LNCAP (cell line): Measurements from ENCODE around the gene MYO9B.

ENCODE experiments used
- TF ChIP-seq, protein P1 (sequence below): fragments of 450-650 bp; IDR thresholded peaks from 2 replicates; pipeline ENCODE4 v1.5.1; 2017; ENCODE audit warnings: mild to moderate bottlenecking

Gene MYO9B

DNA sequence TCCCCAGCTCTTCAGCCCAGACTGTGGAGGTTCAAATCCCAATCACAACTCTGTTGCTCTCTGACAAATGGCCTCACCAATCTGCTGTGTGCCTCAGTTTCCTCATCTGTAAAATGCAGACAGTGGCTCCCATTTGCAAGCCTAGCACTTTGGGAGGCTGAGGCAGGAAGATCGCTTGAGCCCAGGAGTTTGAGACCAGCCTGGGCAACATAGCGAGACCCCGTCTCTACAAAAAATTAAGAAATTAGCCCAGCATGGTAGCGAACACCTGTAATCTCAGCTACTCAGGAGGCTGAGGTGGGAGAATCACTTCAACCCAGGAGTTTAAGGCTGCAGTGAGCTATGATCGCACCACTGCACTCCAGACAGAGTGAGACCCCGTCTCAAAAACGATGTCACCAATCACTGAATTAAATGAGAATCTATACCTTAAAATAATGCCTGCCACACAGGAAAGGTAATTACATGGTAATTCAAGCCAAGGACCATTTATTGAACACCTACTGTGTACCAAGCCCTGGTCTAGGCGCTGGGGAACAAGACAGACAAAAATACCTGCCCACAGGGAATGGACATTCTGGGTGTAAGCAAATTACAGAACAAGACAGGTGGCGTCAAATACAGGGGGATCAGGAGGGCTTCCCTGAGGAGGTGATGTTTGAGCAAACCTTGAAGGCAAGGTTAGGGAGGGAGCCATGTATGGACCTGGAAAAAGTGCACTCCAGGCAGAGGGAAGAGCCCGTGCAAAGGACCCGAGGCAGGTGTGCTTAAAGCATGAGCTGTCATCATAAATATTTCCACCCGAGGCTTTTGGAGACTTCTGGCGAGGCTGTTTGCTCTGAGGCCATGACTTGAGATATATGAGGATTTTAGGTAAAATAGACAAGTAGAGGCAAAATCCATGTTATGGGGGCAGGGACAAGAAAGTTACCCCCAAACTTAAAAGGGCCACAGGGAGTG, 162.4 kb downstream of the MYO9B start:
- TF ChIP-seq, protein P1, sequence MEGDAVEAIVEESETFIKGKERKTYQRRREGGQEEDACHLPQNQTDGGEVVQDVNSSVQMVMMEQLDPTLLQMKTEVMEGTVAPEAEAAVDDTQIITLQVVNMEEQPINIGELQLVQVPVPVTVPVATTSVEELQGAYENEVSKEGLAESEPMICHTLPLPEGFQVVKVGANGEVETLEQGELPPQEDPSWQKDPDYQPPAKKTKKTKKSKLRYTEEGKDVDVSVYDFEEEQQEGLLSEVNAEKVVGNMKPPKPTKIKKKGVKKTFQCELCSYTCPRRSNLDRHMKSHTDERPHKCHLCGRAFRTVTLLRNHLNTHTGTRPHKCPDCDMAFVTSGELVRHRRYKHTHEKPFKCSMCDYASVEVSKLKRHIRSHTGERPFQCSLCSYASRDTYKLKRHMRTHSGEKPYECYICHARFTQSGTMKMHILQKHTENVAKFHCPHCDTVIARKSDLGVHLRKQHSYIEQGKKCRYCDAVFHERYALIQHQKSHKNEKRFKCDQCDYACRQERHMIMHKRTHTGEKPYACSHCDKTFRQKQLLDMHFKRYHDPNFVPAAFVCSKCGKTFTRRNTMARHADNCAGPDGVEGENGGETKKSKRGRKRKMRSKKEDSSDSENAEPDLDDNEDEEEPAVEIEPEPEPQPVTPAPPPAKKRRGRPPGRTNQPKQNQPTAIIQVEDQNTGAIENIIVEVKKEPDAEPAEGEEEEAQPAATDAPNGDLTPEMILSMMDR: no peak

DNA sequence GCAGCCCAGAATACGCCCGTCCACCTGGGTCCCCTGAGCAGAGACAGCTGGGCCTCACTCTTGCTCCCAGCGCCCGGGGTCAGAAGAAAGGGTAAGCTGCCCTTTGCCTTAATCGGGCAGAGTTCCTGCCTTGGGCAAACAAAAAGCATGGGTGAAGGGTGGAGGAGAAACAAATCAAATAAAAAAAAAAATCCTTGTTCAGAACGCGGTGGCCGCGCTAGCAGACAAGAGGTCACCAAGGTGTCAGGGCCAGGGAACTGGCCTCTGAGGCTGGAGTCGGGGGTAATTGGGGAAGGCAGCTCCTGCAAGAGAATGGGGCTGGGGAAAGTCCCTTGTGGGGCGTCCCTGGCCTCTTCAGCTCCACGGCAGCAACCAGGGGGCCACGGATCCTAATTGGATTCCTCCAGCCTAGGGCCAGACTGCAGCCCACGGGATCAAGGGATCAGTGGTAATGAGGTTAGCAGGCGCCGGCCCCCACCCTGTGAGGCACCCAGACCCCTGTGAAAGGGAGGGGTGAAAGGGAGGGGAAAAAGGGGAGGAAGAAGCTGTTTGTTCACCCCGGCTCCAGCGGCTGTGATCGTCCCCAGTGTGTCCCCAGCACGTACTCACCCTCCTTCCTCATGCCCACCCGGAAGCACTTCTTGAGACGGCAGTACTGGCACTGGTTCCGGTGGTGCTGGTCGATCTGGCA, 164.6 kb downstream of the MYO9B start:
- TF ChIP-seq, protein P1: no peak

DNA sequence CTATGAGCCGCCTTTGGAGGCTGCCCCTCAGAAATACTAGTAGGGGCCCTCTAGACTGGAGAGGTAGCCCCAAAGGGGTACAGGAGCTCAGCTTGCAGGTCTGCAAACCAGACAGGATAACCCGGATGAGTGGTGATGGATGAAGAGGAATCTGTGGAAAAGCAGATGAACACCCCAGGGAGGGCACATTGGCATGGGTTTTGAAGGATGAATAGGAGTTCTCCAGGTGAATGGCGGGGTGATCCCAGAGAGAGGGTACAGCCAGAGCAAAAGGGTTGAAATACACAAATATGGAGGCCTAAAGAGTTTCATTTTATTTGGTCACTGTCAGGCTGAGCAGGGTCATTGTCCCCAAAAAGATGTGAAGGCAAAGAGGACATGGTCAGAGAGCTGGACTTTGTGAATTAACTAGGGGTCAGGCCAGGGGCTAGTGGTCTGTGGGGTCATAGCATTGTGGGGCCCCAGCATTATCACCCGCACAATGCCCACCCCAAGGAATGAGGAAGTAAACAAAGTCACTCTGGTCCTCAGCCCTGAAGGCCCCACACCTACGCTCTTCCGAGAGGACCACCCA, 165.3 kb downstream of the MYO9B start:
- TF ChIP-seq, protein P1: no peak

DNA sequence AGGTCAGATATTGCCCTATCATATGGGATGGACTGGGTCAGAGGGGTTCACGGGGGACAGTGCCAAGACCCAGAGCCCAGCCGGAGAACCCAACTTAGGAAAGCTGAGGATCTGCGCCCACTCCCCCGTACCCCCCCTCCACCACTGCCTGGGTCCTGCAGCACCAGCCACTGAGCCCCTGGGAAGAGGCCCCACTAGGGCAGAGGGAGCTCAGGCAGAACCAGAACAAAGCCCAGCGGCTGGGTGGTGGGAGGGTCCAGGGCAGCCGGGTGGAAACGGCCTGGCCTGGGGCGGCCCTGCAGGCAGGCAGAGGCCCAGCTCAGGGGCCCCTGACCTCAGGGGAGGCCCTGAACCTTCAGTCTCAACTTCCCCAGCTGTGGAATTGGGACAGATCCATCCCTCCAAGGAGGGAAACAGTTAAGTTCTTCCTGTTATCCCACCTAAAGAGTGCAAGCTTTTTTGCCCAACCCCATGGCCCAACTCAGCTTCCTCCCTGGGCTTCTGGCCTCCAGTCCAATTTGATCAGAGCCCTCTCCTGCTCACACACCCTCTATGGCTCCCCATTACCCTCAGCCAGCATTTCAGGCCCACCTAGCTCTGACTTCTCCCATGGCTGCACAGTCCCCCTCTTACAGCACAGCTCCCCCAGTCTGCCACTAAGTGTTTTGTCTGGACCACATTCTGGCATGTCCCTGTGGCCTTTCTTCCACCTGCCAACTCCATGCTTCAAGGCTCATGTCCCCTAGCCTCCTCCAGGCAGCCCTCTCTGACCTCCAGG, 167.0 kb downstream of the MYO9B start:
- TF ChIP-seq, protein P1: no peak

DNA sequence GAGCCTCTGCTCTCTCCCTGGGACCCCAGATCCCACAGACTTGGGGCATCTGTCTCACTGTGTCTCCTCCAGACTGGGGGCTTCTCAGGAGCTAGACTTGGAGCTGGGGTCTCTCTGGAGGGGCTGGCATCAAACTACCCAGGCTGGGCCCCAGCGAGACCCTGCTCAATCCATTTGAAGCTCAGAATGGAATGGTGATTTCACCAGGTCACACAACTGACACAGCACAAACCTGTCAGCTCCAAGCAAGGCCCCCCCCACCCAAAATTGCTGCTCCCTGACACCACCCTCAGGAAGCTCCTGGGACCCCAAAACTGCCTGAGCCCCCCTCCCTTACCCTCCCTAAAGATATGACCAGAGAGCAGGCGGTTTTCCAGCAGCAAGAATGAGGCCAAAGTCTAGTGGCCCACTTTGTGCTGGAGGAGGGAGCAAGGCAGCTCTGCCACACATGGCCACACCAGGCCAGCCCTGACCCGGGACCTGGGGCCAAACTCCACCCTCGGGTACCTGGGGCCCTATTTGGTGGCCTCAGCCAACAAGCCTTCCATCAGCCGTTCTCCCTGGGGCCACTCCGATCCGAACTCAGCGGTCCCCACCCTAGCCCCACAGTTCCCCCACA, 167.7 kb downstream of the MYO9B start:
- TF ChIP-seq, protein P1: no peak

DNA sequence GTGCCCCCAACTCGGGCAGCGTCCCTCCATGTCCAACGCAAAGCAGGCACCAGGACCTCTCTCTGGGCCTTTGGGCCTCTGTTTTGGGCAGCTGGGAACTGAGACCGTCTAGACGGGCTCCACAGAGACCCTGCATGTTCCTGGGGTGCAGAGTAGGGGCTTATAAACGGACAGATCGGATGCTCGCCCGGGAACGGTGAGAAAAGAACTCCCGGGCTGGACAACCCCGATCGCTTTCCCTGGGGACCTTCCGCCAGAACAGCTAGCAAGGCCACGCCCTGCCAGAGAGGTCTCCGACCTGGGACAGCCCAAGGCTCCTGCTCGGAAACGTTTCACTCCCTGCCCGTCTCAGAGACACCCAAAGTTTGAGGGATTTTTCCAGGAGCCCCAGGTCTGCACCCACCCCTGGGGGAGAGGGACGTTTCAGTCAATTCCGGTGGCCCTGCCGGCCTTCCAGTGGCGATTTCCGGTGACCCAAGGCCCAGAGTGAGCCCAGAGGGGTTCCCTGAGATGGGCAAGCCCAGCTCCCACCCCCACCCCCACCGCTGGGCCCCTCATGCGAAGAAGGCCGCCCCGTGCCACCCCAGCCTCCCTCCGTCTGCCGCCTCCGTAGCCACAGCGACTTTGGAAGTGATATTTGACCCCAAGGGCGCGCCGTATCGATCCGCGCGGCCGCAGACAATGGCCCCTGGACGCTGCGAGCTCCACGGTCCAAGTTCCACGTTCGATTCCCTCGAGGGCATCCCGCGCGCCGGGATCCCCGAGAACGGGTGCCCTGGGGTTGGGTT, 168.4 kb downstream of the MYO9B start:
- TF ChIP-seq, protein P1: no peak
